Mesothelial cell of epicardium (in vitro differentiated cells): Measurements from ENCODE around the gene RNASEH2C. TPM values are rescaled to one million over a fixed set of nuclear protein-coding genes. Genes with fewer than 3 reads are reported as not detected.
A peak's percentile ranks its signal among the peaks of the same experiment; 100 is the strongest.

Experiments used
- DNase-seq, 2 experiments: peaks; one replicate each; pipeline ENCODE4 v3.0.0; 2021; ENCODE audit warnings: low spot score in 2 of 2; ENCODE audit not compliant: unreplicated experiment in 2 of 2
- H3K27ac Mint-ChIP-seq: 2 replicates; pipeline ENCODE4 v1.8.0; 2021; ENCODE audit warnings: mixed read lengths
- H3K27me3 Mint-ChIP-seq: 2 replicates; pipeline ENCODE4 v1.8.0; 2021; ENCODE audit warnings: low read depth, mixed read lengths
- H3K36me3 Mint-ChIP-seq: 2 replicates; pipeline ENCODE4 v1.8.0; 2021; ENCODE audit warnings: mixed read lengths
- H3K4me1 Mint-ChIP-seq: 2 replicates; pipeline ENCODE4 v1.8.0; 2021; ENCODE audit warnings: mixed read lengths
- H3K4me3 Mint-ChIP-seq: 2 replicates; pipeline ENCODE4 v1.8.0; 2021; ENCODE audit warnings: mild to moderate bottlenecking, moderate library complexity, mixed read lengths
- H3K9me3 Mint-ChIP-seq: 2 replicates; pipeline ENCODE4 v1.8.0; 2021; ENCODE audit warnings: mixed read lengths
- total RNA-seq: library from RNA; stranded (reverse); gene quantifications from 3 replicates; pipeline ENCODE4 v1.2.1, GENCODE V29; 2021
- TF ChIP-seq, protein P1 (sequence below): fragments of 200-600 bp; sonication (generic); IDR thresholded peaks from one replicate; pipeline ENCODE4 v1.5.0; 2021; ENCODE audit warnings: antibody characterized with exemption; ENCODE audit not compliant: unreplicated experiment

RNASEH2C gene
- total RNA-seq, 1 donor from 2014 or later: 45.0 TPM

DNA sequence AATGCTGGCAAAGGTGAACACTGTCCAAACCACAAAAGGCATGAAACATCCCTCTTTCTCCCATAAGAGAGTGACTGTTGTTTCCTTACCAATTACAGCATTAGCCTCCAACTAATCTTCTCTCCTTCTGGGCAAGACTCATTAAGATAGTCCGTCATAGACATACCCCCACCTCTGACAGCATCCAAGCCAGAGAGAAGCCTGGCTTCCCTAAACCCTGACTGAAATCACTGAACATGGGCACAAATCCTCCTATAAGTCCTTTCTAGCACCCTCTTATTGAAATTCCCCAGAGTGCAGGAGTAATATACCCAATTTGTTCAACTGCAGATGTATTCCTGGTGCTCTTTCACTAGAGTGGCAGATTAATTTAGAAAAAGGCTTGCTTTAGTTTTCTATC lies 1.7 kb upstream of the RNASEH2C start:
- H3K4me1 Mint-ChIP-seq: peaks cover 20% of the 10 kb centered on the region
- H3K36me3 Mint-ChIP-seq: peaks cover 5% of the 10 kb centered on the region
- peaks cover 10% of the 10 kb centered on the region for H3K27me3 Mint-ChIP-seq
- TF ChIP-seq, protein P1, sequence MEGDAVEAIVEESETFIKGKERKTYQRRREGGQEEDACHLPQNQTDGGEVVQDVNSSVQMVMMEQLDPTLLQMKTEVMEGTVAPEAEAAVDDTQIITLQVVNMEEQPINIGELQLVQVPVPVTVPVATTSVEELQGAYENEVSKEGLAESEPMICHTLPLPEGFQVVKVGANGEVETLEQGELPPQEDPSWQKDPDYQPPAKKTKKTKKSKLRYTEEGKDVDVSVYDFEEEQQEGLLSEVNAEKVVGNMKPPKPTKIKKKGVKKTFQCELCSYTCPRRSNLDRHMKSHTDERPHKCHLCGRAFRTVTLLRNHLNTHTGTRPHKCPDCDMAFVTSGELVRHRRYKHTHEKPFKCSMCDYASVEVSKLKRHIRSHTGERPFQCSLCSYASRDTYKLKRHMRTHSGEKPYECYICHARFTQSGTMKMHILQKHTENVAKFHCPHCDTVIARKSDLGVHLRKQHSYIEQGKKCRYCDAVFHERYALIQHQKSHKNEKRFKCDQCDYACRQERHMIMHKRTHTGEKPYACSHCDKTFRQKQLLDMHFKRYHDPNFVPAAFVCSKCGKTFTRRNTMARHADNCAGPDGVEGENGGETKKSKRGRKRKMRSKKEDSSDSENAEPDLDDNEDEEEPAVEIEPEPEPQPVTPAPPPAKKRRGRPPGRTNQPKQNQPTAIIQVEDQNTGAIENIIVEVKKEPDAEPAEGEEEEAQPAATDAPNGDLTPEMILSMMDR: no peak
- no peak overlapping the region for H3K4me3 Mint-ChIP-seq
- H3K9me3 Mint-ChIP-seq: no peaks in the 10 kb centered on the region
- H3K27ac Mint-ChIP-seq: no peak overlapping the region
- no peak for DNase-seq

GRCh38 chr11:65719871-65720210 lies 757 bp downstream of the RNASEH2C start:
- H3K36me3 Mint-ChIP-seq: peaks cover 17% of the 10 kb centered on the region
- TF ChIP-seq, protein P1: no peak
- peak in 1 of 2 experiments; percentile 45 for DNase-seq
- no peaks in the 10 kb centered on the region for H3K27me3 Mint-ChIP-seq
- peak overlapping the region; percentile 77 for H3K27ac Mint-ChIP-seq
- peaks cover 20% of the 10 kb centered on the region for H3K4me1 Mint-ChIP-seq
- no peaks in the 10 kb centered on the region for H3K9me3 Mint-ChIP-seq
- H3K4me3 Mint-ChIP-seq: peak overlapping the region; percentile 92

- no peak for DNase-seq
- H3K27me3 Mint-ChIP-seq: no peaks in the 10 kb centered on the region
- H3K4me3 Mint-ChIP-seq: peak overlapping the region; percentile 92
- TF ChIP-seq, protein P1: no peak
- no peaks in the 10 kb centered on the region for H3K9me3 Mint-ChIP-seq
- H3K4me1 Mint-ChIP-seq: peaks cover 20% of the 10 kb centered on the region
- H3K27ac Mint-ChIP-seq: no peak overlapping the region
- peaks cover 23% of the 10 kb centered on the region for H3K36me3 Mint-ChIP-seq
Observed at GRCh38 chr11:65718964-65719492, 1.6 kb downstream of the RNASEH2C start.

DNA sequence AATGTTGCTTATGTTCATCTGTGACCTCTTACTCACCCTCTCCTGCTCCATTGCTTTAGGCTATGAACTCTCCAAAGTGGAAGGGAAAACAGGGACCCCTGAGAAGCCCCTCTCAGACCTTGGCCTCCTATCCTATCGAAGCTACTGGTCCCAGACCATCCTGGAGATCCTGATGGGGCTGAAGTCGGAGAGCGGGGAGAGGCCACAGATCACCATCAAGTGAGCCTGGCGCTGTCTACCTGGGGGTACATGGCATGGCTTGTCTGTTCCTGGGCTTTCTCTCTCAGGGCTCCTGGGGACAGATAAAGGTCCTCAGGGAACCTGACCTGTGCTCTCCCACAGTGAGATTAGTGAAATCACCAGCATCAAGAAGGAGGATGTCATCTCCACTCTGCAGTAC lies 2.1 kb downstream of the RNASEH2C start:
- H3K36me3 Mint-ChIP-seq: peaks cover 26% of the 10 kb centered on the region
- H3K4me1 Mint-ChIP-seq: peaks cover 20% of the 10 kb centered on the region
- no peak for DNase-seq
- H3K27me3 Mint-ChIP-seq: no peaks in the 10 kb centered on the region
- TF ChIP-seq, protein P1: no peak
- H3K4me3 Mint-ChIP-seq: peak overlapping the region; percentile 92
- no peak overlapping the region for H3K27ac Mint-ChIP-seq
- no peaks in the 10 kb centered on the region for H3K9me3 Mint-ChIP-seq

DNA sequence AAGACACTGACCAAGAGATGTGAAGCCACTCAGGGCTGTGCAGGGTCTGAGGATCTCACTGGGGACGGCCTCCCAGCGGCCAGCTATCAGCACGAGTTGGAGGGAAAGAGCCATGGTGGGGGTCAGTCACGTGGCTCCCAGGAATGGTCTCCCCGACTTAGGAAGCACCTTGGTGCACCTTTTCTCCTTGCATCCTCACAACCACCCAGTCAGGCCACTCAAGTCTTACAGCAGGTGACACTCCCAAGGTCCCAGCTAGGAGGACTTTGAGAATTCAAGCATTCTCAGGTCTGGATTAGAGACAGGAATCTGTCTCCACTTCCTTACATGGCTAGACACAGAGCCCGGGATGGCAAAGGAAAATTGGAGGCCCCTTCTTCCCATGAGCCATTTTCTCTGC lies 2.7 kb downstream of the RNASEH2C start:
- Mint-ChIP-seq H3K4me3 (no peak overlapping the region), H3K27me3 (no peaks in the 10 kb centered on the region), H3K9me3 (no peaks in the 10 kb centered on the region), H3K4me1 (peaks cover 20% of the 10 kb centered on the region), H3K36me3 (peaks cover 28% of the 10 kb centered on the region), H3K27ac (no peak overlapping the region)
- TF ChIP-seq, protein P1: no peak
- no peak for DNase-seq

DNA sequence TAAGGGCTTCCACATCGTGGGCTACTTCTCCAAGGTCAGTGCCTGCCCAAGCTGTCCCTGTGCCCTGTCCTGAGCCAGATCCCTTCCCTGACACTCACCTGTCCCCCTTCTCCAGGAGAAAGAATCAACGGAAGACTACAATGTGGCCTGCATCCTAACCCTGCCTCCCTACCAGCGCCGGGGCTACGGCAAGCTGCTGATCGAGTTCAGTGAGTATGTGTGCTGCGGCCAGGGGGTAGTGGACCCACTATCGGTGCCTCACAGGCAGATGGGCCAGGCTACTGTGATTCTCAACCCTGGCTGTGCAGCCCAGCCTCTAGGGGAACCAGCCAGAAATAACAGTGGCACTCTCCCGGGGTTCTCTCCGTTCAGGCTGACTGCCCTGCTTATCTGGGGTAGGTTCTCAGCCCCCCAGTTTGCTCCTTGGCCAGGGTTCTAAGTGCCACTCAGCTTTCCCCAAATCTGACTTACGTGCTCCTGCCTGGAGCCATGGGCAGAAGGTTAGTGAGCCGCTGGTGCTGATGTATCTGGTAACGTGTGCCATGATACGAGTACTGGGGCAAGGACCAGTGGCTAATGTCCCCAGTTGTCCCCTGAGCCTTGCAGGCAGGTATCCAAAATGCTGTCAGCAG lies 3.7 kb downstream of the RNASEH2C start:
- H3K4me1 Mint-ChIP-seq: peaks cover 24% of the 10 kb centered on the region
- peaks cover 28% of the 10 kb centered on the region for H3K36me3 Mint-ChIP-seq
- H3K27me3 Mint-ChIP-seq: no peaks in the 10 kb centered on the region
- TF ChIP-seq, protein P1: no peak
- no peak overlapping the region for H3K27ac Mint-ChIP-seq
- no peak overlapping the region for H3K4me3 Mint-ChIP-seq
- DNase-seq: no peak
- no peaks in the 10 kb centered on the region for H3K9me3 Mint-ChIP-seq
